MM.1S (cell line): ENCODE data around the gene ANTKMT.

Experiments used
- CTCF ChIP-seq: fragments of 300-600 bp; sonication (generic); IDR thresholded peaks from 2 replicates; pipeline ENCODE4 v1.5.1; 2016; ENCODE audit warnings: antibody characterized with exemption, low read length, mixed read lengths
- EZH2 ChIP-seq: fragments of 300-600 bp; sonication (generic); optimal IDR thresholded peaks from 2 replicates; pipeline ENCODE3; 2017; ENCODE audit warnings: low read depth, mild to moderate bottlenecking, antibody characterized with exemption, low read length, mixed read lengths
- EZH2phosphoT487 ChIP-seq: fragments of 300-600 bp; sonication (generic); IDR thresholded peaks from 2 replicates; pipeline ENCODE4 v1.6.1; 2018; ENCODE audit warnings: antibody characterized with exemption, low read length

GRCh38 chr16:768428-768827 lies 47.5 kb downstream of the ANTKMT start:
- TF ChIP-seq CTCF (no peak), EZH2 (no peak), EZH2phosphoT487 (no peak)
